ENCODE results near the gene PCNX2.

PCNX2 gene

DNA sequence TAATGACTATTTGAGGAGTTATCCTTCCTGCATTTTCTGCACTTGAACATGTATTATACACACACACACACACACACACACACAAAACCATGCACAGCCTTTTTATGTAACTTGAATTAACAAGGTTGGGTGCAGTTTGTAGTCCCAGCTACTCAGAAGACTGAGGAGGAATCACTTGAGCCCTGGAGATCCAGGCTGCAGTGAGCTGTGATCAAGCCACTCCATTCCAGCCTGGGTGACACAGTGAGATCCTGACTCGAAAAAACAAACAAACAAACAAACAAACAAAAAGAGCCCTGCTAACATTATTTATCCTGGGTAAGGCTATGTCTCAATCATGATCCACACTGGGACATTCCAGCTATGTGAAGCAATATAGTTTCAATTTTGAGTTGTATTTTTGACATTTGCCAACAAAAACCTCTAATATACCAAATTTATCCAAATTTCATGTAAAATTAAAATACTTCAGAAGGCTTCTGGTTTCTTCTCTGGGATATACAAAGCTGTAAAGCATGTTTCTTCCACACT is 188.3 kb downstream of the PCNX2 start:
- TF ChIP-seq, protein P1, sequence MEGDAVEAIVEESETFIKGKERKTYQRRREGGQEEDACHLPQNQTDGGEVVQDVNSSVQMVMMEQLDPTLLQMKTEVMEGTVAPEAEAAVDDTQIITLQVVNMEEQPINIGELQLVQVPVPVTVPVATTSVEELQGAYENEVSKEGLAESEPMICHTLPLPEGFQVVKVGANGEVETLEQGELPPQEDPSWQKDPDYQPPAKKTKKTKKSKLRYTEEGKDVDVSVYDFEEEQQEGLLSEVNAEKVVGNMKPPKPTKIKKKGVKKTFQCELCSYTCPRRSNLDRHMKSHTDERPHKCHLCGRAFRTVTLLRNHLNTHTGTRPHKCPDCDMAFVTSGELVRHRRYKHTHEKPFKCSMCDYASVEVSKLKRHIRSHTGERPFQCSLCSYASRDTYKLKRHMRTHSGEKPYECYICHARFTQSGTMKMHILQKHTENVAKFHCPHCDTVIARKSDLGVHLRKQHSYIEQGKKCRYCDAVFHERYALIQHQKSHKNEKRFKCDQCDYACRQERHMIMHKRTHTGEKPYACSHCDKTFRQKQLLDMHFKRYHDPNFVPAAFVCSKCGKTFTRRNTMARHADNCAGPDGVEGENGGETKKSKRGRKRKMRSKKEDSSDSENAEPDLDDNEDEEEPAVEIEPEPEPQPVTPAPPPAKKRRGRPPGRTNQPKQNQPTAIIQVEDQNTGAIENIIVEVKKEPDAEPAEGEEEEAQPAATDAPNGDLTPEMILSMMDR (IDR thresholded peaks at IDR 0.05), result no peak

DNA sequence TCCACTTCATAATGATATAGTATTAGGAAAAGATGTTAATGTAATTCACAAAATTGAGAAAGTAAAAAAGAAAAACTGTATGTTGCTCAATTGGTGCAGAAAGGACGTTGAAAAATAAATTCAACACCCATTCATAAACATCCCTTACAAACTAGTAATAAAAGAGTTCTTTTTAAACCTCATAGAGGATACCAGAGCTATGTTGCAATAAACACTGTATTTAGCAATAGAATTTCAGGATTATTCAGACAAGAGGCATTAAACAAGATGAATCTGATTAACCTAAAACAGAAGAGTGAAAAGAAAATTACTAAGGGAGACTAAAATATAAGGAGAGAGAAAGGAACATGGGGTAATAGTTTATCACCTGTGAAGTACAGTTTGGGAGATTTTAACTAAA is 190.3 kb downstream of the PCNX2 start:
- TF ChIP-seq, protein P1 (IDR thresholded peaks at IDR 0.05), result no peak

DNA sequence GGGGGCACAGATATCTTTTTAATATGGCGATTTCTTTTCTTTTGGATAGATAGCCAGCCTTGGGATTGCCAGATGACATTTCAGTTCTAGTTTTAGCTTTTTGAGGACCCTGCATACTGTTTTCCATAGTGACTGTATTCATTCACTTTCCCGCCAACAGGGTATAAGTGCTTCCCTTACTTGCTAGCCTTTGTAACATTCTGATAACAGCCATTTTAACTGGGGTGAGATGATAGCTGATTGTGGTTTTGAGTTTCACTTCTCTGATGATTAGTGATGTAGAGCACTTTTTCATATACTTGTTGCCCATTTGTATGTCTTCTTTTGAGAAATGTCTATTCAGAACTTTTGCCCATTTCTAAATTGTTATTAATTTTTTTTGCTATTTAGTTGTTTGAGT is 193.2 kb downstream of the PCNX2 start:
- TF ChIP-seq, protein P1 (IDR thresholded peaks at IDR 0.05), result no peak

DNA sequence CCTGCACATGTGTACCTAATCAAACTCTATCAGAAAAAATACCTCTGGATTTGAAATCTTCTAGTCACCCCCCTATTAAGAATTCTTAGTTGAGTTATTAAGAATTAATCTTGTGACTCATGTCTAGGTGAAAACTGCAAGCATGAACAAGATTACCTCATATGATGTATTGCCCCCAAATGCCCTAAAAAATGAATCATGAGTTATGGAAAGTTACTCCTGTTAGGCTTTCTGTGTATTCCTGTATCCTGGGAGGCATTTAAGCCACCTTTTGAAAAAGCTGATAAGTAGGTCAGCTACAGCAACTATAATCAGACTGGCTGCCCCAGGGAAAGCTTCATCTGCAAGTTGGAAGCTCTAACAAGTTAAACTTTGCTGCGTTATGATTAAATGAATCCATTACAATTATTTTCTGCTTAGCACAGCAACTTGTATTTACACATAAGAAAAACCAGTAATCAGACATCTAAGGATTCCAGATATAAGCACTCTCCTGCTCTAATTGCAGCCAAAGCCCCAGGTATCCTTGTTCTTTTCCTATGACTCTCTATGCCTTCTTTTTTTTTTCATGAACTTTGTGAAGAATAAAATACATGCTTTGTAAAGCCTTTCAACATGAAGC is 197.5 kb downstream of the PCNX2 start:
- TF ChIP-seq, protein P1 (IDR thresholded peaks at IDR 0.05), result no peak

DNA sequence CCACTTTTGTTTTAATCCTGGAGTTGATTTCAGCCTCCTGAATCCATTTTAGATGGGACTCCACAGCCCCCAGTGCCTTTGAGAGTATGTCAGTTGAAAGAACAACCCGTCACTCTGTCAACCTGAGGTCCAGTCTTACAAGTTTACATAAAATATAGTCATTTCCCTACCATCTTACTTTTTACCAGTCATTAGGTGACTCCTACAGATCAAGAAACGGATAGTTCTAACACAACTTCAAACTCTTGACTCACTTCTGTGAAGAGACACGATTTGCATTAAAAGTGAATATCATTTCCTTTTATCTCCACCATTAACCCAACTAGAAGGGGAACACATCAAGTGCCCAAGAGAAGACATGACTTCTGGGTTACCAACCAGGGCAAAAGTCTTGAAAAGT is 198.0 kb downstream of the PCNX2 start:
- TF ChIP-seq, protein P1 (IDR thresholded peaks at IDR 0.05), result no peak

DNA sequence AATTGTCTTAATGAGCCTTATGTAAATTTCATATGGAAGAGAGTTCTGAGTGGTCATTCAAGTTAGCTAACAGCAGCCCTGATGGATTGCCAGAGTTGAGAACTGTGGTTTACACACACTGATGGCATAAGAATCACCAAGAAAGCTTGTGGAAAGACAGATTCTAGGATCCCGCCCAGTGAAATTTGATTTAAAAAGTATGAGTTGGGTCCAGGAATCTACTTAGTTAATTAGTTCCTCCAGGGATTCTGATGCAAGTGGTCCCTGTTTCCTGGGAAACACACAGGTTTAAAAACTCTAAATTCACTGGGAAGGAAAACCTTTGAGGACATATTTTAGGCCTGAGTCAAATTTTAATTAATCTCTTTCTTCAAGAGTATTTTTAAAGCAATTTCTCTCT is 200.8 kb downstream of the PCNX2 start:
- TF ChIP-seq, protein P1 (IDR thresholded peaks at IDR 0.05), result no peak

DNA sequence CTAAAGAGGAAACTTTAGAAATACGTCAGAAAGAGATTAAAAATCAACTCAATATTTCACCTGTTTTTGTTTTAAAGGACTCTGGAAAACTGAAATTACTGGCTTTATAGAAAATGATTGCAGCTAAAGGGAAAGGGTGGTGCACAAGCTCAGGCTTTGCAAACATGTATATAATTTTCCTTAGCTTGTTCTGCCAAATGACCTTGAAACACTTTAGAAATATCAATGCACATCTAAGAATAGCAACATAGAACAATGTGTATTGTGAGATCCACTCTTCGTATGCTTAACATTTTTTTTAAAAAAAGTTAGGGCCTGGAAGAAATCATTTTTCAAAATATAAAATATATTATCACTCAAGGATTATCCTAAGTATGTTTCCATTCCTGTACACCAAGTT is 201.3 kb downstream of the PCNX2 start:
- TF ChIP-seq, protein P1 (IDR thresholded peaks at IDR 0.05), result no peak
